Left lung (tissue), 10 donors: ENCODE measurements around the gene BUD23. TPM values are rescaled to one million over a fixed set of nuclear protein-coding genes. Genes with fewer than 3 reads are reported as not detected.
"Not testable (repeated sequence)": the region's sequence is repeated elsewhere in the genome, so short reads cannot be mapped to it uniquely, and the experiment has no call there.

Experiments
- ATAC-seq: fragments of 200-7000 bp; cut with Tn5 transposase; one replicate; pipeline ENCODE4 v1.9.1; 2020; ENCODE audit warnings: moderate library complexity
- DNase-seq, 4 donors: peaks; one replicate each; pipeline ENCODE4 v3.0.0-alpha.2; 2013 to 2020
- H3K27ac ChIP-seq, 2 donors: fragments of 200-600 bp; sonication (generic) in 1 of 2; one replicate each; pipeline versions ENCODE4 v1.5.0 to v1.8.0; 2020 to 2021
- H3K27me3 ChIP-seq, 2 donors: fragments of 200-600 bp; sonication (generic) in 1 of 2; one replicate each; pipeline versions ENCODE4 v1.5.0 to v1.8.0; 2020 to 2021
- H3K36me3 ChIP-seq, 2 donors: fragments of 200-600 bp; sonication (generic) in 1 of 2; one replicate each; pipeline versions ENCODE4 v1.5.0 to v1.8.0; 2020 to 2021
- H3K4me1 ChIP-seq, 2 donors: fragments of 200-600 bp; one replicate each; pipeline ENCODE4 v1.8.0; 2021
- H3K4me3 ChIP-seq, 2 donors: fragments of 200-600 bp; sonication (generic) in 1 of 2; one replicate each; pipeline versions ENCODE4 v1.5.0 to v1.8.0; 2020 to 2021; ENCODE audit warnings: mild to moderate bottlenecking in 1 of 2
- H3K9me3 ChIP-seq, 2 donors: fragments of 200-600 bp; sonication (generic) in 1 of 2; one replicate each; pipeline versions ENCODE4 v1.5.0 to v1.8.0; 2020 to 2021
- intact Hi-C, 2 donors: fragments of 100-400 bp; cut with DNase I; formaldehyde crosslinking; loops; one replicate each; pipeline versions ENCODE4 v1.11.2 to v1.14.2; 2022
- polyA plus RNA-seq, 6 donors: library from polyadenylated mRNA; unstranded; fragments of 120-200 nt; gene quantifications; one replicate each; pipeline ENCODE4 v1.2.1, GENCODE V29; 2013; ENCODE audit not compliant: insufficient read length in 6 of 6
- total RNA-seq, 2 donors: library from RNA; stranded (reverse); fragmentation: NEBNext Ultra II Directional; extraction: Animal tissue kit (Norgen Biotek cat#: 25700); gene quantifications; one replicate each; pipeline ENCODE4 v1.2.1, GENCODE V29; 2021
- TF ChIP-seq, protein P1 (sequence below), 2 donors: fragments of 200-600 bp; sonication (generic) in 1 of 2; IDR thresholded peaks; one replicate each; pipeline versions ENCODE4 v1.5.0 to v1.8.0; 2021; ENCODE audit warnings: antibody characterized with exemption in 2 of 2
- donor health status: DM: no; HTN: yes; CAD: no.
- donor health status: DM: no; HTN: no; CAD: no.

Gene BUD23
- total and polyA plus RNA-seq, 8 donors, result 44.6 to 95.0 (median 77.8) TPM

DNA sequence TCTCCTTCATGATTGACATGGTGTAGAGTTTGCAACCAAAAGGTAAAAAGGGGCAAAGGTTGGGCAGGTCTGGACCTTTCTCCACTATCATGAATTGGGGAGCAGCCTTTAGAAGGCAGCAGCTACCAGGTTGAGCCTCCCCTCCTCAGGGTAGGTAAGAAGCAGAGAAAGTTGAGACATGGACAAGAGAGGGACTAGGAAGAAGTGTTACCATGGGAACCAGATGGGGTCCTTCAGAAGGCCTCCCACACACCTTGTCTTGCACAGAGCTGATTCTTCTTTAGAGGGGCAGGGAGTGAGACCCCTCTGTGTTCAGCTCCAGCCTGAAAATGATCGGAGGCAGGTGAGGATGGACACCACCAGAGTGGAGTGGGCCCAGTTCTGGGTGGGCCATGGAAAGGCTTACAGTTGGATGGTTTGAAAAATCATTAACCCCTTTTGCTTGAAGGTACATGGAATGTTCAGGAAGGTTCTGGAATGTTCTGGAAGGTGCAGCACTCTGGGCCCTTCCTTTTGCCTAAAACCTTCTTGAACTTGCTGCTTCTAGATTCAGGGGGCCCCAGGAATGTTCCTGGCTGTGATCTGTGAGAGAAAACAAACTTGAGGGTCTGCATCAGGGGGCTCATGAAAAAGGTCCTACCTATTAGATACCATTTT is 8.8 kb upstream of the BUD23 start:
- Histone ChIP-seq H3K27ac (no peak overlapping the region), H3K36me3 (peaks cover 0 to 12% of the 10 kb centered on the region in 2 donors), H3K4me1 (no peaks in the 10 kb centered on the region), H3K9me3 (no peaks in the 10 kb centered on the region), H3K4me3 (no peak overlapping the region), H3K27me3 (peaks cover 0 to 21% of the 10 kb centered on the region in 2 donors)
- intact Hi-C loops, result no loop called here
- TF ChIP-seq, protein P1, sequence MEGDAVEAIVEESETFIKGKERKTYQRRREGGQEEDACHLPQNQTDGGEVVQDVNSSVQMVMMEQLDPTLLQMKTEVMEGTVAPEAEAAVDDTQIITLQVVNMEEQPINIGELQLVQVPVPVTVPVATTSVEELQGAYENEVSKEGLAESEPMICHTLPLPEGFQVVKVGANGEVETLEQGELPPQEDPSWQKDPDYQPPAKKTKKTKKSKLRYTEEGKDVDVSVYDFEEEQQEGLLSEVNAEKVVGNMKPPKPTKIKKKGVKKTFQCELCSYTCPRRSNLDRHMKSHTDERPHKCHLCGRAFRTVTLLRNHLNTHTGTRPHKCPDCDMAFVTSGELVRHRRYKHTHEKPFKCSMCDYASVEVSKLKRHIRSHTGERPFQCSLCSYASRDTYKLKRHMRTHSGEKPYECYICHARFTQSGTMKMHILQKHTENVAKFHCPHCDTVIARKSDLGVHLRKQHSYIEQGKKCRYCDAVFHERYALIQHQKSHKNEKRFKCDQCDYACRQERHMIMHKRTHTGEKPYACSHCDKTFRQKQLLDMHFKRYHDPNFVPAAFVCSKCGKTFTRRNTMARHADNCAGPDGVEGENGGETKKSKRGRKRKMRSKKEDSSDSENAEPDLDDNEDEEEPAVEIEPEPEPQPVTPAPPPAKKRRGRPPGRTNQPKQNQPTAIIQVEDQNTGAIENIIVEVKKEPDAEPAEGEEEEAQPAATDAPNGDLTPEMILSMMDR (IDR thresholded peaks at IDR 0.05), result no peak
- no peak for DNase-seq
- ATAC-seq, result no peak

DNA sequence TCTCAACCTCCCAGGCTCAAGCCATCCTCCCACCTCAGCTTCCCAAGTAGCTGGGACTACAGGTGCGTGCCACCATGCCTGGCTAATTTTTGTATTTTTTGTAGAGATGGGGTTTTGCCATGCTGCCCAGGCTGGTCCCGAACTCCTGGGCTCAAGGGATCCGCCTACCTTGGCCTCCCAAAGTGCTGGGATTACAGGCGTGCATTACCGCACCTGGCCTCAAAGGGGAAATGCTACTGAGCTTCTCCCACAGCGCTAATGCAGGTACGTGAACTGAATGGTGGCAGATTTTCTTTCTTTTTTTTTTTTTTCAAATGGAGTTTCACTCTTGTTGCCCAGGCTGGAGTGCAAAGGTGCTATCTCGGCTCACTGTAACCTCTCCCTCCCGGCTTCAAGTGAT is 7.3 kb upstream of the BUD23 start:
- H3K4me1 ChIP-seq, H3K27ac ChIP-seq, H3K4me3 ChIP-seq, H3K9me3 ChIP-seq, DNase-seq, ATAC-seq, intact Hi-C loops, H3K27me3 ChIP-seq: not testable (repeated sequence)
- peaks cover 0 to 12% of the 10 kb centered on the region in 2 donors for H3K36me3 ChIP-seq

DNA sequence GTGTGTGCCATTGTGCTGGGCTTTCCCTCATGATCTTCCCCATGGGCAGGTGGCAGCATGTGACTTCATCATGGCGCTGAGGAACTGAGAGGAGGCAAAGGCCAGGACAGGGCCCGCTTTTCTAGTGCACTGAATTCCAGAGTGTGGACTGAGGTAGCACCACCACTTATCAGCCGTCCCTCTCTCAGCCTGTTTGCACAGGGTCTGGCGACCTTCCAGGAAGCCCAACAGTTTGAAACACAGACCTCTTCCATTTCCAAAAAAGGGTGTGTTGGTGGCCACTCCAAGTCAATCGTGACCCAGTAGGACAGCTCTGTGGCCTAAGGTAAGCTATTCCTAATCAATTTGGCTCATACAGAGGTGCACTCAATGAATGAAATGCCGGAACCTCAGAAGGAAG is 4.5 kb upstream of the BUD23 start:
- Histone ChIP-seq H3K27me3 (no peaks in the 10 kb centered on the region), H3K4me1 (peaks cover 17 to 24% of the 10 kb centered on the region in 2 donors), H3K4me3 (no peak overlapping the region), H3K27ac (no peak overlapping the region), H3K9me3 (no peaks in the 10 kb centered on the region), H3K36me3 (peaks cover 0 to 12% of the 10 kb centered on the region in 2 donors)
- no peak for DNase-seq
- ATAC-seq, result peak; percentile 6
- TF ChIP-seq, protein P1 (IDR thresholded peaks at IDR 0.05), result no peak
- intact Hi-C loops, result no loop called here

DNA sequence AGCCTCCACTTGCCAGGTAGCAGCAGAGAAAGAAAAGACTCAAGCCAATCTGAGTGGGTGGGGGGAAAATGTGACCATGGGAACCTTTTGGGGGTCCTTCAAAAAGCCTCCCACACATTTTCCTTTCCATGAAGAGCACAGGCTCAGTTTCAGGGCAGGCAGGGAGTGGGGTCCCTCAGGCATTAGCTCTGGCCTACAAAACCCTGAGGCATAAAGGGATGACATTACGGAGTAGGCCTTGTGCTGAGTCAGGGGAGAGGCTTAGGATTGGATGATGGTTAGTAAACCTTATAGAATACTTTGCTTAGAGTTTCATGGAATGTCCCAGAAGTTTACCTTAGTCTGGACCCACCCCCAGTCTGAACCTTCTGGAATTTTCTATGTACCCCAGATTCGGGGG is 3.7 kb upstream of the BUD23 start:
- Histone ChIP-seq H3K4me1 (peaks cover 21 to 29% of the 10 kb centered on the region in 2 donors), H3K9me3 (no peaks in the 10 kb centered on the region), H3K36me3 (peaks cover 0 to 12% of the 10 kb centered on the region in 2 donors), H3K27me3 (no peaks in the 10 kb centered on the region), H3K27ac (no peak overlapping the region), H3K4me3 (no peak overlapping the region)
- TF ChIP-seq, protein P1 (IDR thresholded peaks at IDR 0.05), result no peak
- intact Hi-C loops, result no loop called here
- ATAC-seq (no peak), DNase-seq (no peak)

DNA sequence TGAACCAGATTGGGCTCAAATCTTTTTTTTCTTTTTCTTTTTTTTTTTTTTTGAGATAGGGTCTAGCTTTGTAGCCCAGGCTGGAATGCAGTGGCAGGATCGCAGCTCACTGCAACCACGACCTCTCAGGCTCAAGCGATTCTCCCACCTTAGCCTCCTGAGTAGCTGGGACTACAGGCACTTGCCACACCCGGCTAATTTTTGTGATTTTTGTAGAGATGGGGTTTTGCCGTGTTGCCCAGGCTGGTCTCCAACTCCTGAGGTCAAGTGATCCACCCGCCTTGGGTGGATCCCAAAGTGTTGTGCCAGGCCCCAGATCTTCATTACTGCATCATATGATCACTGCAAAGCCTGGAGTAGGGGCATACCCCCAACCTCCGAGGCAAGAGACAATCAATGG is 2.9 kb upstream of the BUD23 start:
- H3K36me3 ChIP-seq, result peaks cover 0 to 12% of the 10 kb centered on the region in 2 donors
- intact Hi-C loops, result no loop called here
- H3K9me3 ChIP-seq, result no peaks in the 10 kb centered on the region
- no peaks in the 10 kb centered on the region for H3K27me3 ChIP-seq
- ATAC-seq, result no peak
- DNase-seq, result no peak
- H3K4me3 ChIP-seq, result no peak overlapping the region
- no peak overlapping the region for H3K27ac ChIP-seq
- H3K4me1 ChIP-seq, result peaks cover 21 to 36% of the 10 kb centered on the region in 2 donors
- TF ChIP-seq, protein P1 (IDR thresholded peaks at IDR 0.05), result no peak

DNA sequence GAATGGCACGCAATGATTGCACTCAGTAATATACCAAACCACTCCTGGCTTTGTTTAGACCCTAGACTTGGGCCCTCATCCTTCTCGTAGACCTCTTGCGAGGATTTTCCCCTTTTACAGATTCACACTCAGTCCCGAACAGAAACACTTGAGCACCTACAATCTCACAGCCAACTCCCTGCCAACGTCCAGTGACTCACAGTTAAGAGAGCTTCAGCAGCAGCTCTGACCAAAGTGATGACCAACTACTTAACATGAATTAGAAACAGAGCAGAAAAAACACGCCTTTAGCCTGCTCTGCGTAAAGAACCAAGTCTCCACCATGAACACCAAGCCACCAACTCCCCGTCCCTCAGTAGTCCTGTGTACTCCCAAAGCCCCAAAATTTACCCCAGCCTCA is 2.4 kb upstream of the BUD23 start:
- peaks cover 0 to 12% of the 10 kb centered on the region in 2 donors for H3K36me3 ChIP-seq
- H3K27ac ChIP-seq, result no peak overlapping the region
- H3K4me1 ChIP-seq, result peaks cover 21 to 36% of the 10 kb centered on the region in 2 donors
- intact Hi-C loops, result no loop called here
- H3K4me3 ChIP-seq, result no peak overlapping the region
- no peaks in the 10 kb centered on the region for H3K9me3 ChIP-seq
- ATAC-seq (peak; percentile 18), DNase-seq (no peak)
- TF ChIP-seq, protein P1 (IDR thresholded peaks at IDR 0.05), result no peak
- no peaks in the 10 kb centered on the region for H3K27me3 ChIP-seq
